ENCODE results near the gene SLC22A2. TPM values are rescaled to one million over a fixed set of nuclear protein-coding genes. Genes with fewer than 3 reads are reported as not detected.

The SLC22A2 gene
- polyA plus RNA-seq (not detected in 3 replicates), polyA minus RNA-seq (not detected in 3 replicates)
- not detected for polyA plus RNA-seq (2011; ENCODE audit: low read depth)
- not detected in 2 replicates for polyA plus RNA-seq (2011; cell fraction: cytosol; rRNA removed)
- not detected in 2 replicates for polyA plus RNA-seq (2011; cell fraction: nucleus; rRNA removed)
- polyA plus RNA-seq (2012; ENCODE audit: low replicate concordance) = 0.17 TPM in 1 of 2 replicates, not detected in the other
- not detected for polyA minus RNA-seq (2011; cell fraction: cytosol; rRNA and poly(A)+ RNA removed)
- polyA minus RNA-seq (2011; cell fraction: nucleus; rRNA and poly(A)+ RNA removed) = not detected in 2 replicates

DNA sequence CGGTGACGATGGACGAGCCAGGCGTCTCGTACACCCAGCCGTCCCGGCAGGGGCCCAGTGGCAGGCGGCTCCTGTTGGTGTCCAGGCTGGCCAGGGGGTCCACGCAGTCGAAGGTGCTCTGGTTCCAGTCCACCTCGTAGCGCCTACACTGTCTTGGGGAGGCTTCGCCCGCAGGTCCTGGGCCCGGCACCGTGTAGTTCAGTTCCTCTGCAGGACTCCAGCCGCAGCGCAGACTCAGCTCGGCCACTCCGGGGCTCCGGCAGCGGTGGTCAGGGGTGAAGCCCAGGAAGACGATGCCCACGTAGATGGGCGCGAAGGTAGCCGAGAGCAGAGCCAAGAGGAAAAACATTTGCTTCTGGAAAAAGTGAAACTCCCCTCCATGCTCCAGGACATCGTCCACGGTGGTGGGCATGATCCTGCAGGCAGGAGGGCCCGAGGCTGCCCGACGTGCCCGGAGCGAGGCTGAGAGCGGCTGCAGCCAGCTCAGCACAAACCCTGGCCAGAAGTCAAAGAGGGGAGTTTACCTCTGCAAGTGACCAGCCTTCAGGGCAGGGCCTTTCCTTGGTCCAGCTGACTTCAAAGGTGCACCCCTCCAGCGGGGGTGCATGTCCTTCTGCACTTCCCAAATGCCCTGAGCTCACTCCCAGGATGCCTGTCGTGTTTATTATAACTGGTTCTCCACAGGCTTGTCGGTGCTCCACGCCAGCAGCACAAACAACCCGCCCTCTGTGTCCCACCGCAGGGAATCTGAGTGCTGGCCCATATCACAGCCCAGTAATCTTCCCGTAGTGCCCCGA is at the start of gene SLC22A2:
Gene SLC22A2 (minus strand): TSS at position 476 of the 797 bp plus-strand sequence. CDS start 64 bp downstream, at position 412.
- Histone ChIP-seq H3K4me3 (ENCODE audit: control insufficient read depth in 2 of 3, extremely low read depth in 1 of 3, insufficient read depth in 2 of 3, low read depth in 1 of 3, low read length in 3 of 3) (no peak within 1 kb of the TSS), H4K20me1 (ENCODE audit: control insufficient read depth, extremely low read depth, insufficient read depth, low read length) (no peaks in the 10 kb centered on the region), H2AFZ (ENCODE audit: control insufficient read depth, low read length) (peak within 1 kb of the TSS; percentile 7), H3K36me3 (ENCODE audit: control insufficient read depth in 2 of 2, extremely low read depth in 1 of 2, insufficient read depth in 2 of 2, low read length in 2 of 2) (no peaks in the 10 kb centered on the region), H3K9ac (ENCODE audit: control insufficient read depth, extremely low read depth, insufficient read depth, low read length) (no peak within 1 kb of the TSS), H3K4me1 (ENCODE audit: control insufficient read depth, extremely low read depth, insufficient read depth, low read length) (peaks cover 29% of the 10 kb centered on the region), H3K4me2 (ENCODE audit: control insufficient read depth, extremely low read depth, insufficient read depth, low read depth, low read length) (no peak within 1 kb of the TSS), H3K9me1 (ENCODE audit: control insufficient read depth, extremely low read depth, insufficient read depth, low read length) (no peaks in the 10 kb centered on the region), H3K27me3 (ENCODE audit: control insufficient read depth, extremely low read depth, insufficient read depth, low read length) (no peaks in the 10 kb centered on the region), H3K79me2 (ENCODE audit: control insufficient read depth, insufficient read depth, low read length) (no peaks in the 10 kb centered on the region), H3K9me3 (ENCODE audit: control insufficient read depth, low read depth, low read length) (no peaks in the 10 kb centered on the region), H3K27ac (ENCODE audit: control insufficient read depth, insufficient read depth, low read length) (no peak within 1 kb of the TSS)
- no peak for TF ChIP-seq EZH2 (IDR thresholded peaks at IDR 0.05; ENCODE audit: low read length)
- TF ChIP-seq, protein P1, sequence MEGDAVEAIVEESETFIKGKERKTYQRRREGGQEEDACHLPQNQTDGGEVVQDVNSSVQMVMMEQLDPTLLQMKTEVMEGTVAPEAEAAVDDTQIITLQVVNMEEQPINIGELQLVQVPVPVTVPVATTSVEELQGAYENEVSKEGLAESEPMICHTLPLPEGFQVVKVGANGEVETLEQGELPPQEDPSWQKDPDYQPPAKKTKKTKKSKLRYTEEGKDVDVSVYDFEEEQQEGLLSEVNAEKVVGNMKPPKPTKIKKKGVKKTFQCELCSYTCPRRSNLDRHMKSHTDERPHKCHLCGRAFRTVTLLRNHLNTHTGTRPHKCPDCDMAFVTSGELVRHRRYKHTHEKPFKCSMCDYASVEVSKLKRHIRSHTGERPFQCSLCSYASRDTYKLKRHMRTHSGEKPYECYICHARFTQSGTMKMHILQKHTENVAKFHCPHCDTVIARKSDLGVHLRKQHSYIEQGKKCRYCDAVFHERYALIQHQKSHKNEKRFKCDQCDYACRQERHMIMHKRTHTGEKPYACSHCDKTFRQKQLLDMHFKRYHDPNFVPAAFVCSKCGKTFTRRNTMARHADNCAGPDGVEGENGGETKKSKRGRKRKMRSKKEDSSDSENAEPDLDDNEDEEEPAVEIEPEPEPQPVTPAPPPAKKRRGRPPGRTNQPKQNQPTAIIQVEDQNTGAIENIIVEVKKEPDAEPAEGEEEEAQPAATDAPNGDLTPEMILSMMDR (optimal IDR thresholded peaks at IDR 0.05 in 1 of 3, IDR thresholded peaks at IDR 0.05 in 1 of 3, conservative IDR thresholded peaks at IDR 0.05 in 1 of 3; ENCODE audit: extremely low read depth in 1 of 3, insufficient read depth in 2 of 3, low read length in 3 of 3) = no peak
- no peak for DNase-seq (ENCODE audit: low read depth, low spot score)
- FAIRE-seq = no peak
- dilution Hi-C loops (cut with MboI; ENCODE audit: extremely low pct_ligation_motif_present, low sequenced_read_pairs) = no loop called here

DNA sequence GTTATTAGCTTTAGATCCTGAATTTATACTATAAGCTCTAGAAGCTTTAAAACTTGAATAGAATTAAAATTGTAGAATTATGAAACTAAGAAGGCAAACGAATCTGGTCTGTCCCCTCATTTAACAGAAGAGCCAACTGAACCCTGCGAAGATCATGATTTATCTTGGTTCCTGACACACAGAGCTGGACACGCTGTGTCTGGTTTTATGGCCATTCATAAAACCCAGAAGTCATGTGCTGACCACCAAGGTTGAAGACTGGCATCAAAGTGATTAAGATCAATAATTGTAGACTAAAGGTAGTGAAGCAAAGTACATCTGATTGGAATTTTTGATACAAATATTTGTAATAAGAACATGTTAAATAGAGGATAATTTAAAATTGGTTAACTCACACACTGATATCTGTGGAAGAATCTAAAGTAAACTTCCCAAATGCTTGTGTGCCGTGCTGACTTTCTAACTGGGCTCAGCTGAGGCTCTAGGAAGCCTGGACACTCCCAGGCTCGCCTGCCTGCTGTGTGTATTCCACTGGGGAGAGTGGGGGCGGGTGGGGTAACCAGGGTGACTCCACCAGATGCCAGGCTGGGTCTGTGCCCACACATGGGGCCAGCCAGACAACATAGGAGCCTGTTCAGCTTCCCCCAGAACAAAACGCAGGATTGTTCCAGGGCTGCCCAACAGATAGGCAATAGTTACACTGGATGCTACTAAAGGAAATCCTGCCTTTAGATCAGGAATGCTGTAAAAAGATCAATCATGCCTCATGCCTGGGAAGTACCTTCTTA is 47.5 kb upstream of the SLC22A2 start:
- no peak for FAIRE-seq
- H3K27ac ChIP-seq (ENCODE audit: control insufficient read depth, insufficient read depth, low read length) = no peak overlapping the region
- dilution Hi-C loops (cut with MboI; ENCODE audit: extremely low pct_ligation_motif_present, low sequenced_read_pairs) = no loop called here

More for the DNA sequence above, 47.5 kb upstream of the SLC22A2 start:
- Histone ChIP-seq H3K4me2 (ENCODE audit: control insufficient read depth, extremely low read depth, insufficient read depth, low read depth, low read length) (no peak overlapping the region), H3K27me3 (ENCODE audit: control insufficient read depth, extremely low read depth, insufficient read depth, low read length) (no peaks in the 10 kb centered on the region), H2AFZ (ENCODE audit: control insufficient read depth, low read length) (no peak overlapping the region), H3K9me3 (ENCODE audit: control insufficient read depth, low read depth, low read length) (peaks cover 2% of the 10 kb centered on the region), H3K4me1 (ENCODE audit: control insufficient read depth, extremely low read depth, insufficient read depth, low read length) (peaks cover 3% of the 10 kb centered on the region), H3K36me3 (ENCODE audit: control insufficient read depth in 2 of 2, extremely low read depth in 1 of 2, insufficient read depth in 2 of 2, low read length in 2 of 2) (no peaks in the 10 kb centered on the region), H3K79me2 (ENCODE audit: control insufficient read depth, insufficient read depth, low read length) (no peaks in the 10 kb centered on the region), H3K9ac (ENCODE audit: control insufficient read depth, extremely low read depth, insufficient read depth, low read length) (no peak overlapping the region), H4K20me1 (ENCODE audit: control insufficient read depth, extremely low read depth, insufficient read depth, low read length) (no peaks in the 10 kb centered on the region), H3K4me3 (ENCODE audit: control insufficient read depth in 2 of 3, extremely low read depth in 1 of 3, insufficient read depth in 2 of 3, low read depth in 1 of 3, low read length in 3 of 3) (no peak overlapping the region), H3K9me1 (ENCODE audit: control insufficient read depth, extremely low read depth, insufficient read depth, low read length) (no peaks in the 10 kb centered on the region)
- no peak for DNase-seq (ENCODE audit: low read depth, low spot score)
- TF ChIP-seq EZH2 (IDR thresholded peaks at IDR 0.05; ENCODE audit: low read length) = no peak
- TF ChIP-seq, protein P1 (optimal IDR thresholded peaks at IDR 0.05 in 1 of 3, IDR thresholded peaks at IDR 0.05 in 1 of 3, conservative IDR thresholded peaks at IDR 0.05 in 1 of 3; ENCODE audit: extremely low read depth in 1 of 3, insufficient read depth in 2 of 3, low read length in 3 of 3) = no peak

Measured in keratinocyte (primary cell).